DND-41 (cell line): Measurements from ENCODE around the gene EPHA7.

Experiments used
- CTCF ChIP-seq: IDR thresholded peaks from 2 replicates; pipeline ENCODE4 v1.5.1; 2012; ENCODE audit warnings: borderline replicate concordance, low read length, moderate library complexity, mild to moderate bottlenecking; ENCODE audit not compliant: poor library complexity, severe bottlenecking; ENCODE audit errors: extremely low read depth
- EZH2 ChIP-seq: IDR thresholded peaks from 3 replicates; pipeline ENCODE4 v1.6.1; 2012; ENCODE audit warnings: borderline replicate concordance, low read depth, mild to moderate bottlenecking, moderate library complexity, low read length, inconsistent platforms; ENCODE audit not compliant: severe bottlenecking

- TF ChIP-seq CTCF (no peak), EZH2 (no peak)
These were observed 77.3 kb downstream of the EPHA7 start for GRCh38 chr6:93341900-93342613.
